AG09319 (cell line): ENCODE results near the gene ZNF302.
"Not testable (repeated sequence)": the region's sequence is repeated elsewhere in the genome, so short reads cannot be mapped to it uniquely, and the experiment has no call there.

Experiments
- DNase-seq: peaks from one replicate; pipeline ENCODE4 v3.0.0-alpha.2; 2010; ENCODE audit warnings: low read depth; ENCODE audit errors: extremely low read depth
- TF ChIP-seq, protein P1 (sequence below): IDR thresholded peaks from 2 replicates; pipeline ENCODE4 v1.5.1; 2011; ENCODE audit warnings: low read depth, mild to moderate bottlenecking, inconsistent platforms, low read length, moderate library complexity

ZNF302 gene

DNA sequence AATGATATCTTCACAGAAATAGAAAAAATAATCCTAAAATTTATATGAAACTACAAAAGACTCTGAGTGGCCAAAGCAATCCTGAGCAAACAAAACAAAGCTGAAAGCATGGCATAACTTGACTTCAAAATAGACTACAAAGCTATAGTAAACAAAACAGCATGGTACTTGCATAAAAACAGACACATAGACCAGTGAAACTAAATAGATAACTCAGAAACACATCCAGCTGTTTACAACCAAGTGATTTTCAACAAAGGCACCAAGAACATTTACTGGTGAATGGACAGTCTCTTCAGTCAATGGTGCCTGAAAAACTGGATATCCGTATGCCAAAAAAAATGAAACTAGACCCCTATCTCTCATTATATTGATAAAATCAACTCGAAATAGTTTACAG is 25.7 kb upstream of the ZNF302 start:
- TF ChIP-seq, protein P1, sequence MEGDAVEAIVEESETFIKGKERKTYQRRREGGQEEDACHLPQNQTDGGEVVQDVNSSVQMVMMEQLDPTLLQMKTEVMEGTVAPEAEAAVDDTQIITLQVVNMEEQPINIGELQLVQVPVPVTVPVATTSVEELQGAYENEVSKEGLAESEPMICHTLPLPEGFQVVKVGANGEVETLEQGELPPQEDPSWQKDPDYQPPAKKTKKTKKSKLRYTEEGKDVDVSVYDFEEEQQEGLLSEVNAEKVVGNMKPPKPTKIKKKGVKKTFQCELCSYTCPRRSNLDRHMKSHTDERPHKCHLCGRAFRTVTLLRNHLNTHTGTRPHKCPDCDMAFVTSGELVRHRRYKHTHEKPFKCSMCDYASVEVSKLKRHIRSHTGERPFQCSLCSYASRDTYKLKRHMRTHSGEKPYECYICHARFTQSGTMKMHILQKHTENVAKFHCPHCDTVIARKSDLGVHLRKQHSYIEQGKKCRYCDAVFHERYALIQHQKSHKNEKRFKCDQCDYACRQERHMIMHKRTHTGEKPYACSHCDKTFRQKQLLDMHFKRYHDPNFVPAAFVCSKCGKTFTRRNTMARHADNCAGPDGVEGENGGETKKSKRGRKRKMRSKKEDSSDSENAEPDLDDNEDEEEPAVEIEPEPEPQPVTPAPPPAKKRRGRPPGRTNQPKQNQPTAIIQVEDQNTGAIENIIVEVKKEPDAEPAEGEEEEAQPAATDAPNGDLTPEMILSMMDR: no peak
- no peak for DNase-seq

DNA sequence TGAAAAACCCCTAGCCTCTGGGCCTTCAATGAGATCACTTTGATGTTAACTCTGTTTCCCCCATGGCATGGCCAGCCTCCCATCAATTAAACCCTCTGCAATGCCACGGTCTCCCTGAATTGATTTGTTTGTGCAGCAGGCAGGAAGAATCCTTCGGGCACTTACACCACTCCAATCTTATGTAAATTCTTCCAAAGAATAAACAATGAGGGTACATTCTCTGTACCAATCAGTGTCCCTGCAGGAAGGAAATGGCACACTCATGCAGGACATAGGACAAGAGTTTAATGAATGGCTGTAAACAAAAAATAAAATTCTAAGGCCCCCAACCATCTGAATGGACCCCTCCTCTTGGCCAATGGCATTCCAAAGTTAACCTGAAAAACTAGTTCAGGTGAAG is 22.7 kb upstream of the ZNF302 start:
- TF ChIP-seq, protein P1: no peak

DNA sequence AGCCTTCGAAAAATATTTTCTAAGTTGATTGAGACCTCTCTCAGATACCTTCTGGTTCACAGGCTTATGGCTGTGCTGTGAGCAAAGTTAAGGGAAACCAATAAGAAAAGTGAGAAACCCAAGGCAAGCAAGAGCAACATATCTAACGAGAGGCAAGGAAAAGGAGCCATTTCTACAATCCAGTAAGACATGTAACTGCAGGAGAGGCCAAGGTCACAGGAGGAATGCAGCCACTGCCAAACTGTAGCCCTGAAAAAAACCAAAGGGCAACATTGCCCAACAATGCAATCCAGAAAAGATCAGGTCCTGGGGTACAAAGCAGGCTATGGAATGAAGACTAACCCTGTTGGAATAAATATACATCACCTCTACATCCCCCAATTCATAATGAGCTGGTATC is 21.8 kb upstream of the ZNF302 start:
- DNase-seq: no peak
- TF ChIP-seq, protein P1: no peak

More for the DNA sequence above, 22.7 kb upstream of the ZNF302 start:
- no peak for DNase-seq

DNA sequence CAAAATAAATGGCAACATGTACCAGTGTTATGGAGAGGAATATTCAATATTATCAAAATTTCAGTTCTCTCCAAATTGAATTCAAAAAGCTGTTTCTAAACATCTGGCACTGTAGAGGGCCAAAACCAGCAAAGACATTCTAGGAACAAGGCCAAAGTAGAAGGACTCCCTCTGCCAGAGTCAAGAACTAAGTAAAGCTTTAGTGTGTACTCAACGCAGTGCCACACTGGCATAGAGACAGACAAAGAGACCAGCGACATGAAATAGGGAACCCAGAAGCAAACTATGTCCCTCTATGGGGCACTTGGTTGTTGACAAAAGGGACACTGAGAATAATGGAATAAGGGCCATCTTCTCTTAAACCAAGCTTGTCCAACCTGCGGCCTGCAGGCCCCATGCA is 16.1 kb upstream of the ZNF302 start:
- TF ChIP-seq, protein P1: no peak

DNA sequence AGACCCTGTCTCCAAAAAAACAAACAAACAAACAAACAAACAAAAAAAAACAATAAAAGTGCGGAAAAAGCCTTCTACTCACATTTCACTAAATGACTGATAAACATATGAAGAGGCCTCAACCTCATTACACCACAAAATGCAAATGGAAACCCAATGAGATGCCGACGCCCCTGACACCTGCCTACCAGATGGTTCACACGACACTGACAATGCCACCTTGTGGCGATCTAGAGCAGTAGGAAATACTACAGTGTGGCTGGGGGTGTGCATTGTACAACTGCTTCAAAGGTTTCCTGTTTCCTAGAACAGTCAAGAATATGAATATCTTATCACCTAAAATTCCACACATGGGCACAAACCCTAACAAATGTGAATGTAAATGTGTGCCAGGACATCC is 14.6 kb upstream of the ZNF302 start:
- TF ChIP-seq, protein P1: peak; percentile 15

More for the DNA sequence above, 16.1 kb upstream of the ZNF302 start:
- no peak for DNase-seq

DNA sequence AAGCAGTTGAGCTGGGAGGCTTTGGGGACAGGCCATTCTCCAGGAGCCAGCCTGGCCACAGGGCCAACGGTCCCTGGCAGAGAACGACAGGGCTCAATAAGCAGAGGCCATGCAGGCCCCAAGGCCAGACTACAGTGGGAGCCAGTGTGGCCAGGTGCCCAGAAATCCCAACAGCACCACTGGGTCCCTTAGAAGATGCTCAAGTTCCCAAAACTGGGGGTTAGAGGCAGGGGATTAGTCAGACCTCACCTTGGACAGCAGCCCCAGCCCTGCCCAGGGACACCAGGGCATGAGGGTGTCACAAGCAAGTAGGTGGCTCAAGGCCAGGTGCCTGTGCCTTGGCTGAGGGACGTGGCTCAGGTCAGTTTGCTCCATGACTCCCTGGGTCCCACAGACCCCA is 13.3 kb upstream of the ZNF302 start:
- no peak for DNase-seq

More for the DNA sequence above, 14.6 kb upstream of the ZNF302 start:
- DNase-seq: no peak

DNA sequence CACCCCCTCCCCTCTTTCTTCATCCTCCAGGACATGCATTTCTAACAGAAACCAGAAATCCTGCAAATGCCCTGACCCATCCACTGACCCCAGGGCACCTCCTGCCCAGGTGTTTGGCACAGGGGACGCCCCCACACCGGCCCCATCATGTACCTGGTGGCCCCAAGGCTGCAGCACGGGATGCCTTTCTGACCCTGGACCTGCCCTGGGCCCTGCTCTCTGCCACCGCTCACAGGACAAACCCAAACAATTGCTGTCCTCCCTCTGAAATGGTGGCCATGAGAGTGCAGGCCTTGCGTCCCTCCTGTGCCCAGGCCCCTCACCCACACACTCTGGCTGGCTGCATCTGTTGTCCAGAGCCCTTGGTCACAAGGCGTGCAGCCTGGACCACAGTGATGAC is 12.6 kb upstream of the ZNF302 start:
- TF ChIP-seq, protein P1: no peak
- no peak for DNase-seq

More for the DNA sequence above, 13.3 kb upstream of the ZNF302 start:
- TF ChIP-seq, protein P1: no peak

DNA sequence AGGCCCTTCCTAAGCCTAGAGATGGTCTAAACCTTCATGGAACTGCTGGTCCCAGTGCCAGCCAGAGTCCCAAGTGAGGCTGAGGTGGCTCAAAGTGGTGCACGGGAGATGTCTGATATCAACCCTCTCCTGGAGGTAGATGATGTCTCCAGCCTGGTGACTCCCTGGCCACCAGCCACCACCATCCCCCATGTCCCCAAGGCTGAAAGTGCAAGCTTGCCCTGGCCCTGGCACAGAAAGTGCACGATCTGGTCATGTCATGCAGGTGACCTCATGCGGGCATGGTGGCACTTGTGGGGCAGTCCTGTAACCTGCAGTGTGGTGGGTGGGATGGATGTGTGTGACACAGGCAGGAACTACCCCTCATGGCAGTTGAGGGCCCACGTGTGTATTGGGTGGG is 12.2 kb upstream of the ZNF302 start:
- DNase-seq: not testable (repeated sequence)
